ENCODE data around the gene OARD1.

DNA sequence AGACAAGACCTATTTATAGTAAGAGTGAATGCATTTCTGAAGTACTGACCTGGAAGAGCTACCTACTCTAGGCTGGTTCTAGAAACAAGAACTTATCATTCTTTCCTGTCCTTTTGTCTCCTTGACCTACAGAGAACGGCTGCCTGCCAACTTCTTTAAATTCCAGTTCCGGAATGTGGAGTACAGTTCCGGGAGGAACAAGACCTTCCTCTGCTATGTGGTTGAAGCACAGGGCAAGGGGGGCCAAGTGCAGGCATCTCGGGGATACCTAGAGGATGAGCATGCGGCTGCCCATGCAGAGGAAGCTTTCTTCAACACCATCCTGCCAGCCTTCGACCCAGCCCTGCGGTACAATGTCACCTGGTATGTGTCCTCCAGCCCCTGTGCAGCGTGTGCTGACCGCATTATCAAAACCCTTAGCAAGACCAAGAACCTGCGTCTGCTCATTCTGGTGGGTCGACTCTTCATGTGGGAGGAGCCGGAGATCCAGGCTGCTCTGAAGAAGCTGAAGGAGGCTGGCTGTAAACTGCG lies 10.9 kb downstream of the OARD1 start:
- TF ChIP-seq, protein P1, sequence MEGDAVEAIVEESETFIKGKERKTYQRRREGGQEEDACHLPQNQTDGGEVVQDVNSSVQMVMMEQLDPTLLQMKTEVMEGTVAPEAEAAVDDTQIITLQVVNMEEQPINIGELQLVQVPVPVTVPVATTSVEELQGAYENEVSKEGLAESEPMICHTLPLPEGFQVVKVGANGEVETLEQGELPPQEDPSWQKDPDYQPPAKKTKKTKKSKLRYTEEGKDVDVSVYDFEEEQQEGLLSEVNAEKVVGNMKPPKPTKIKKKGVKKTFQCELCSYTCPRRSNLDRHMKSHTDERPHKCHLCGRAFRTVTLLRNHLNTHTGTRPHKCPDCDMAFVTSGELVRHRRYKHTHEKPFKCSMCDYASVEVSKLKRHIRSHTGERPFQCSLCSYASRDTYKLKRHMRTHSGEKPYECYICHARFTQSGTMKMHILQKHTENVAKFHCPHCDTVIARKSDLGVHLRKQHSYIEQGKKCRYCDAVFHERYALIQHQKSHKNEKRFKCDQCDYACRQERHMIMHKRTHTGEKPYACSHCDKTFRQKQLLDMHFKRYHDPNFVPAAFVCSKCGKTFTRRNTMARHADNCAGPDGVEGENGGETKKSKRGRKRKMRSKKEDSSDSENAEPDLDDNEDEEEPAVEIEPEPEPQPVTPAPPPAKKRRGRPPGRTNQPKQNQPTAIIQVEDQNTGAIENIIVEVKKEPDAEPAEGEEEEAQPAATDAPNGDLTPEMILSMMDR (IDR thresholded peaks at IDR 0.05): no peak
- TF ChIP-seq POLR2A (IDR thresholded peaks at IDR 0.05): no peak

Measured in heart left ventricle (tissue), 13 donors.